CD4-positive, alpha-beta T cell treated with Interleukin-17A for 1 hour (primary cell): ENCODE measurements around the gene VIPR1.
"Not testable (repeated sequence)": the region's sequence is repeated elsewhere in the genome, so short reads cannot be mapped to it uniquely, and the experiment has no call there.

ENCODE experiments used
- DNase-seq: peaks from one replicate; pipeline ENCODE4 v3.0.0-alpha.2; 2020

The VIPR1 gene

DNA sequence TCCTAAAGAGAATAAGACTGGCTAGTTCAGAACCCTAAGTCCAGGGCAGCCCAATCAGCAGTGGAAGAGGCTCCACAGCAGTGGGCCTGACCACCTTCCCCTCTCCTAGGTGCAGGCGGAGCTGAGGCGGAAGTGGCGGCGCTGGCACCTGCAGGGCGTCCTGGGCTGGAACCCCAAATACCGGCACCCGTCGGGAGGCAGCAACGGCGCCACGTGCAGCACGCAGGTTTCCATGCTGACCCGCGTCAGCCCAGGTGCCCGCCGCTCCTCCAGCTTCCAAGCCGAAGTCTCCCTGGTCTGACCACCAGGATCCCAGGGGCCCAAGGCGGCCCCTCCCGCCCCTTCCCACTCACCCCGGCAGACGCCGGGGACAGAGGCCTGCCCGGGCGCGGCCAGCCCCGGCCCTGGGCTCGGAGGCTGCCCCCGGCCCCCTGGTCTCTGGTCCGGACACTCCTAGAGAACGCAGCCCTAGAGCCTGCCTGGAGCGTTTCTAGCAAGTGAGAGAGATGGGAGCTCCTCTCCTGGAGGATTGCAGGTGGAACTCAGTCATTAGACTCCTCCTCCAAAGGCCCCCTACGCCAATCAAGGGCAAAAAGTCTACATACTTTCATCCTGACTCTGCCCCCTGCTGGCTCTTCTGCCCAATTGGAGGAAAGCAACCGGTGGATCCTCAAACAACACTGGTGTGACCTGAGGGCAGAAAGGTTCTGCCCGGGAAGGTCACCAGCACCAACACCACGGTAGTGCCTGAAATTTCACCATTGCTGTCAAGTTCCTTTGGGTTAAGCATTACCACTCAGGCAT, 33.7 kb downstream of the VIPR1 start:
- peak; percentile 64 for DNase-seq

DNA sequence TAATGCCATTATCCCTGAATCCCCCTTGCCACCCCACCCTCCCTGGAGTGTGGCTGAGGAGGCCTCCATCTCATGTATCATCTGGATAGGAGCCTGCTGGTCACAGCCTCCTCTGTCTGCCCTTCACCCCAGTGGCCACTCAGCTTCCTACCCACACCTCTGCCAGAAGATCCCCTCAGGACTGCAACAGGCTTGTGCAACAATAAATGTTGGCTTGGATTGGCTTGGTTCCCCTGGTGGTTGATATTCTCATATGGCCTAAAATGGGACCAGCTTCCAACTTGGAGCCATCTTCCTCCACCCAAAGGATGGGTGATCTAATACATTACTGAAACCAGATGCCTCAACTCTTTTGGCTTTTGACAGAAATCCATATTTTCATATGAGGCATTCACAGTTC, 34.9 kb downstream of the VIPR1 start:
- no peak for DNase-seq

DNA sequence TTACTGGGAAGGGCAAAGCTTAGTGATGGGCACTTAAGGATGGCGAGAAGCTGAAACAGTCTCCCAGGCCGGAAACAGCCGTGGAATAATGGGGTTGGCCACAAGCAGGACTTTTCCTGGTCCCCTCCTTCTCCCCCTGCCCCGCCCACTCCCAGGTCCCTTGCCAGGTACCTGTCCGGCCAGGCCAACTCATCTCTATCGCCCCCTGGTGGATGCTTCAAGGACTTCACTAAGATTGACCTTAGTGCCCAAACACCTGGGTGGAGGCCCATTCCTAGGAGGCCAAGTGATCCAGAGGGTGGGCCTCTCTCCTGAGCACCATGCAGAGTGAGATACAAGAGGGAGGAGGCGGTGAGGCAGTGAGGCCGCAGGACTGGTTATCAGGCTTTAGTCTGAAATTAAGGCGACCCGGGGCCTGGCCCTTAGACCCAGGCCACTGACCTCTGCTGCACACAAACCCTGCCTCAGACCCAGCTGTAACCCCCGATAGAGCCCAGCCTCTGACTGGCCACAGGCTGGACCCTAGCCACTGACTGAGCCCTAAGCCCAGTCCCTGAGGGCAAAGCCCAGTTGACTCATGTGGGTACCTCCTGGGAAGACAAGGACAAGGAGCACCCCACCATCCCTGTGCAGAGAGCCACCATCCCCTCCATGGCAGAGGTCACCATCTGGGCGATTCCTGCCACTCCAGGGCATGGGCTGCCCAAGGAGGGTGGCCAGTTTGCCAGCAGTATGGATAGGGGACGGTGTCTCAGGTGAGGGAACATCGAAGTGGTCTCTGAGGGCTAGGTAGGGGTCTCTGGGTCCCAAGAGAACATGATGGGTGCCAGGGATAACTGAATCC, 37.6 kb downstream of the VIPR1 start:
- peak; percentile 73 for DNase-seq

DNA sequence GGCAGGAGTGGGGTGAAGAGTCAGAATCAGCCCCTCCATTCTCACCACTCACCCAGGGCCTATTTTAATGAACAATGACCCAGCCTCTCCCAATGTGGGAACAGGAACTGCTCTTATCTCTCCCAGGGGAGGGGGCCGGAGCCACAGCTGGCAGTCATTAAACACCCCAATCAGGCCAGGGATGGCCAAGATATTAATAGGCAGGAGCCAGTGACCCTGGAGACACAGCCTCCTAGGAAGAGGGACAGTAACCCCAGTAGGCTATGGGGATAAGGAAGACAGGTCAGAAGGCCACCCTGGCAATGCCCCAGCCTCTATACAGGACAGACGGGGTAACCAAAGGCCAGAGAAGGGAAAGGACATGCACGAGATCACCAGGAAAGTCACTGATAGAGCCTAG, 38.6 kb downstream of the VIPR1 start:
- no peak for DNase-seq

DNA sequence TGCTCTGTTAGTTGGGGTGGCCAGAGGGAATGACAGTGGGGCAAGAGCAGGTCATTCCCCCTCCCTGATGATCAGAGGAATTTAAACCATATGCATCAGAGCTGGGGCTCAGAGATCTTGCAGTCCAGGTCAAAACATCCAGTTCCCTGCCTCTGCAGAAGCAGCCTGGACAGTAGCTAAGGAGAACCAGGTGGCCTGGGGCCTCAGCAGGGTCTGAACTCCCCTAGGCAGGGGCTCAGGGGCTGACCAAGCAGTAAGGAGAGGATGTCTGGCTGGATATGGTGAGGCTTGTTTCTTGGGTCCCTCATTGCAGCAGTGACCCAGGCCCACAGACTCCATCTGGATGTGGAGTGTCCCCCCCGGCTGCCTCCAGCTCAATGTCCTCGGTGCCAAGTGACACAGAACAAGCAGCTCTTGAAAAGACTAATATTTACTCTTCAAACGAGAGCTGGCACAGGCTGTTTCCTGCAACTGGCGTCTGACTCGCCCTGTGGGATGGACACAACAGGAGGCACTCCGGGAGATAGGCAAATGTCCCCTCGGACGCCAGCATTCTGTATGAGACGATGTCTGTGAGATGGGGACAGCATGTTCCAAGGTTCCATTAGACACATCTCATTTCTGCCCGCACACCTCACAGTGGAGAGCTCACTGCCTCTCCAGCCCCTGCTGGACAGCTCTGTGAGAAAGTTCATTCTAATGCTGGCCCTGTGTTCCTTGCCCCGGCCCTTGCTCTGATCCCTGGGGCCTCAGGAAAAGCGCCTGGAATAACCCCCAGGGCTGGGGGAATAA, 42.2 kb downstream of the VIPR1 start:
- DNase-seq: no peak

DNA sequence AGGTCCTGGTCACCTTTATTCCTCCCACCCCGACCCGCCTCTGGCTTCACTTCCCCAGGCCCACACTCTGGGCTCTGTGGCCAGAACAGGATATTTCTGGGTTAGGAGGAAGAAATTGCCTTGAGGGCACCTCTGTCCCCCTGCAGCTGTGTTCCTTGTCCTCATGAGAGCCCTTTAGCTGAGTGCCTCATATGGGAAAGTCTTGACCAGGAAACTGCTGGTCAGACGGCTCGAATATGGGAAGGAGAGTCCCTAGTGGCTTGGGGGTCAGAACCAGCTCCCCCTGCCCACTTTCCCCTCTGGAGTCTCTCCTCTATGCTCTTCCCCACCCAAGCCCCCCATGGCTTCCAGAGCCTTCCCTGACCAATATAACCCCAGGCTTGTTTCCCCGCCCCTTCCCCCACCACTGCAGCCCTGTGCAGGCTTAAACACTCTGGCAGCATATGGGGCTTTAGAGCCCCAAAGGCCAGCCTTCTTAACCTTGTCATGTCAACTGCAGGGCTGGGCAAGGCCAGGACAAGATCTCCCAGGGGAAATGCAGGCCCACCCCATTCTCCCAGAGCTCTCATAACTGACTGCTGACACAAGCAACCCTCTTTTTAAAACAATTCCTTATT, 42.9 kb downstream of the VIPR1 start:
- DNase-seq: no peak

DNA sequence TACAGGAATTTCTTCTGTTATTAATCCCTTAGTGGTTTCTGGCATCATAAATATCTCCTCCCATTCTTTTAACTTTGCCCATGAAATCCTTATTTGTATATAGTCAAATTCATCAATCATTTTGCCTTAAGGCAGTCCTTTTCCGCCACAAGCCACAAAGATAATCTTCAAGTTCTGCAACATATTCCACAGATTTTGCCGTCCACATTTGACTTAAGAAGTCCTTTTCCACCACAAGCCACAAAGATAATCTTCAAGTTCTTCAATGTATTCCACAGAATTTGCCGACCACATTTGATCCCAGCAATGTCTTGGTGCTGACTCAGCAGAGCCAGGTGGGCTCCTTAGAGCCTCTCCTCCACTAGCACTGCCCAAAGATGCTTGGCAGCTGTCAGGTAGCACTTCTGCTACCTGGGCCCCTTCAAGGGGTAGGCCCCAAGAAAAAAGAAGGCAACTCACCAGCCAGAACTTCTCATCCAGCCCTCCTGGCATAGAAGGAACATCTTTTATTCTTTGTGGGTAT, 44.3 kb downstream of the VIPR1 start:
- DNase-seq: no peak

DNA sequence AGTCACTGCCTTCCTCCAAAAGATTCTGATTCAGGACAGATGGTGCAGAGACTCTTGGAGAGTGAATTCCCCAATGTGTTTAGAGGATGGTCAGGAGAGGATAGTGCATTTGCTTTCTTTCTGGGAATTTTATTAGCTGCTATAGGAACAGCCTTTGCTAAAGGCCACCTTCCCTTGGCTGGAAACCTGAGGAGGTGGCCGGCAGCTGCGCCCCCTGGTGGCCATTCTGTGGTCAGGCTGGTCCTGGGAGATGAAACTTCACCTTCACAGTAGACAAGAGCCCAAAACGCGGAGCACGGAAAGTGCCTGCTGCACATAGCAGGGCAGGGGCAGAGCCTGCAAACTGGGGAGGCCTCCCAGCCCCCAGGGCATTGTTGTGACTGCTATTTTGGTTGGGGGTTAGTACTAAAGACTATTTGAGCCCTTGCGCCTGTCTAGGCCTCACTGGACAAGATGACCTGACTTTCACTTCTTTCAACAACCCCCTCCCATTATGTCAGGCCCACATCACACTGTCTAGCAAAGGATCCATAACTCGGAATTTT, 45.0 kb downstream of the VIPR1 start:
- DNase-seq: peak; percentile 70

DNA sequence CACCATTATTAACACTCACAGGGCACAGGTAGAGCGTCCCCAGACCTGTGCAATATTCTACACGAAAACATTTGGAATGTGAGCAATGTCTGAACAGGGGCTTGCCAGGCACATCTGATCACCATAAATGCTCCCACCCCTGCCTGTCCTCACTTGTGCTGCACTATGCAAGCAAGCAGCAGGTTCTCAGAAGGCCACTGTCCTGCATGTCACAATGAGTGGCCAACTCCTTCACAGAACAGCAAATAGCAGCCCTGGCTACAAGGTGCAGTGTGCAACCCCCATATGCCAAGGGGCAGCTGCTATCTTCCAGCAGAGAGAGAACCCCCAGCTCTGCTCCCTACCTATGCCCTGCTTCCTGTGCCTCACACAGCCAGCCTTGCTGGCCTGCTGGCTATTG, 46.7 kb downstream of the VIPR1 start:
- DNase-seq: no peak

DNA sequence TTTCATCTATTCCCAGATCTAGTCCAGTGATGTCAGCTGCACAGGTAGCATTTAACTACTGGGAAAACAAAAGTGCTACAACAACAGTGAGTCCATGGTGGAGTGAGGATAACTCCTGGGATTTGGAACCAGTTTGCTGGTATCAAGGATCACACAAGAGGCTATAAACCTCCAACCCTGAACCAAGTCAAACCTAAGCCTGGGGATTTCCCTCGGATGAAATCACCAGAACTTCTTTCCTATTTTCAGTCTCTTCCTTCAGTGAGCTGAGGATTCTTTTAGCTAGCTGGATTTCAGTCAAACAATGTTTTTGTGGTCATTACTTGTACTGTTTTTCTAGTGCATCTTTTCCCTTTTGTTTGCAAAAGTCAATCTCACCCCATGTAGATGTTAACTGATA, 47.8 kb downstream of the VIPR1 start:
- DNase-seq: no peak

DNA sequence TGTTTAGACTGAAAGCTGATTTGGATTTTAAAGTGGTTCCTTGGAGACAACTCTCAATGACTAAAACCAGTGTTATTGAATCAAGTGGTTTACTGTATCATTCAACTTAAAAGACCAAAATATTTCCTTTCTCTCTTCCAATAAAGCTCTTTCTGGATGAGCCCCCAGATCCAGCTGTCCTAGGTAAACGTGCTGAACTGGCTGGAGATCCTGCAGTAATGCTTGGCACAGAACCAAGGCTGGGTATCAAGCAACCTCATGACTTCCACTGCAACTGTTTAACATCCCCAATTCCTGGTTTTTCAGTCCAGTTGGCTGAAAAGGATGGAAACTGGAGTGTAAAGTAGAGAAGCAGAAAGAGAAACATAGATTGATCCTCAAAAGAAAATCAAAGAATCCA, 50.4 kb downstream of the VIPR1 start:
- DNase-seq: no peak

DNA sequence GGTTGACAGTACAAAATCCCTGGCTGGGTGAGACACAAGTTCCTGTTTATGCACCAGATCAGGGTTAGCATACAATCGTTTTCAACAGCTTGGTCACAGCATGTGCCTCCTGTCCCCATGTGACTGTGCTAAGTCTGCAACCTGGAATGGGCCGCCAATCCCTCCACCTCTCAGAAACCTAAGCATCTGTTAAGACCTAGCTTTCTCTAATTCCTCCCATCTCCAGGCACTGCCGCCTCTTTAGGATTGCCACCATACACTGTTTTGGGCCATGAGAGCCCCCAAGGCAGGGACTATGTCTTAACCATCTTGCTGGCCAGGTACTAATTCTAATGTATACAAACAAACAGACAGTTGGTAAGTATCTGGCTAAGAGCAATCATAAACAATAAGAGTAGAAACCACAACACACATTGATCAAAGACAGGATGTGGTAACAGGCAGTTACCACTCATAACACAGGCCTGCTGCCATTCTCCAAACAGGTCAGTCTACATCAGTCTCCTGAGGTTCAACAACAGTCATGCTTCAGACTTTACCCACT, 53.7 kb downstream of the VIPR1 start:
- DNase-seq: peak; percentile 78

DNA sequence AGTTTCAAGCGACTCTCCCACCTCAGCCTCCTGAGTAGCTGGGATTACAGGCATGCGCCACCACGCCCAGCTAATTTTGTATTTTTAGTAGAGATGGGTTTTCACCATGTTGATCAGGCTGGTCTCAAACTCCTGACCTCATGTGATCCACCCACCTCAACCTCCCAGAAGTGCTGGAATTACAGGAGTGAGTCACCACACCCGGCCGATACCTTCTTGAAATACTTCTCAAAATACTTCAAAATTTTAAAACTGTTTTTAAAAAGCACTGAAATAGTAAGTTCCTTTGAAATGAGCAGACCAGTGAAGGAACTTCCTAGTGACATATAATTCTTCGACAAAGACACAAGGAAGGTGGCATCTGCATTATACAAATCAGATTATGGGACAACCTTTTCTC, 54.4 kb downstream of the VIPR1 start:
- DNase-seq: not testable (repeated sequence)

DNA sequence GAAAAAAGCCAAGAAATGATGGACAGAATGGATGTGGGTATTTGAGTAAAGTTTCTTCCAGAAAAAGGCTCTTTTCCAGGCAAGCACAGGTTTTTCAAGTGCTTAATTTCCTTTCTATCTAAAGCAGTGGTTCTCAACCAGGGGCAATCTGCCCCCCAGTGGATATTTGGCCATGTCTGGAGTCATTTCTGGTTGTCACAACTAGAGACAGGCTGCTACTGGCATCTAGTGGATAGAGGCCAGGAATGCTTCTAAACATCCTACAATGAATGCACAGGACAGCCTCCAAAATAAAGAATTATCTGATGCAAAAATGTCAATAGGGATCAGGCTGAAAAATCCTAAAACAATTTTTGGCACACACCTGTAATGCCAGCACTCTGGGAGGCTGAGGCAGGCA, 55.4 kb downstream of the VIPR1 start:
- peak; percentile 67 for DNase-seq

DNA sequence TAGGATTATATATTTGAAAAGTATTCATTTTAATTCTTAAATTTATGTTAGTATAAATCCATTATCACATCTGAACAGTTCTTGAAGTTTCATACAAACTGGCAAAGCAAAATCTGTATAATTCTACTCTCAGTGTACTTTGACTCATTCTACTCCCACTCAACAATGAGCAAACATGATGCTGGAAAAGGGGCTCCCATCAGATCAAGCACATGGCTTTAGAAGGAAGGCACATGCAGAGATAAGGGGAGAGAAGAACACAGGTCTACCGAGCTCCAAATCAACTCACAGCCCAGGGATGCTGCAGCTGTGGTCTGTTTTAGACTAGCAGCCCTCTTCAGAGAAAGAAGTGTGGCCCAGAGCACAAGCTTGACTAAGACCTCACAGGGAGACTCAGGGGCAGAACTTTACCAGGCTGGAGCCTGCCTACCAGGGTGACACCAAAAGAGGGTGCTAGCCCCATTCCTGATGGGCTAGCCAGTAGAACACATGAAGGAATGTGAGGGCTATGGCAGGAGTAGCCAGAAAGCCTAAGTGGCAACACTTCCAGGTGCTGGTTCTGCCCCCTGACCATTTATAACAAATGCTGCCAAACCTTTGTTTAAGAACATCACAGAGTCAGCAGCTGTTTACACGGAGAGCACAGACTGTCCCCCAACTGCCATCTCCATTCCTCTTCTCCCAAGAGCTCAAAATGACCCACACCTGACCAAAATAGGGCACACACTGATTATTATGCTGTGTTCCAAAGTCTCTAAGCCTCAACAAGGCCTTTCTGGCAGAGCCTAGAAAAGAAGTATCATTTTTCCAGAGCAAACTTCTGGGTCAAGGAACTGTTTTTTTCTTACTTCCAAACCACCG, 59.8 kb downstream of the VIPR1 start:
- no peak for DNase-seq

DNA sequence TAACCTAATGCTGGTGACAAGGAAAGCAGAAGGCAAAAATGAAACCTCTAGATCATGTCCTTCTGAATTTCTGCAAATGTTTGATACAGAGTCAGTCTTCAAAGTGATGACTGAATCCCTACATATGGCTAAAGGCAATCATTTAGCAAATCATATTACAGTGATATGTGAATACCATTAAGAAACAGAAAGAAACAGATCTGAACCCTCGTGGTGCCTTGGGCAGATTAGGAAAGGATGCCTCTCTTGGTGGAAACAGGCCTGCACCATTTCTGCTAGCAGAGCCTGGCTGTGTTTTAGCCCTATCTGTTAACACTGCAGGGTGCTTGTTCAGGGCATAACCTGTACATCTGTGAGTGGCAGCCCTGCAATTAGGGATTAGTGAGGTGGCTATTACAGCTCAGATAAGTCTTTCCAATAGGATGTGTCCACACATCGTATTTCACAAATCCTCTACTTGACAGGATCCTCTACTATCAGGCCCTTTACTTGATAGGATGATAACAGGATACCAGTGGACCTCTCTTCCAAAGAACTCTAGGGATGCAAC, 67.2 kb downstream of the VIPR1 start:
- DNase-seq: no peak

DNA sequence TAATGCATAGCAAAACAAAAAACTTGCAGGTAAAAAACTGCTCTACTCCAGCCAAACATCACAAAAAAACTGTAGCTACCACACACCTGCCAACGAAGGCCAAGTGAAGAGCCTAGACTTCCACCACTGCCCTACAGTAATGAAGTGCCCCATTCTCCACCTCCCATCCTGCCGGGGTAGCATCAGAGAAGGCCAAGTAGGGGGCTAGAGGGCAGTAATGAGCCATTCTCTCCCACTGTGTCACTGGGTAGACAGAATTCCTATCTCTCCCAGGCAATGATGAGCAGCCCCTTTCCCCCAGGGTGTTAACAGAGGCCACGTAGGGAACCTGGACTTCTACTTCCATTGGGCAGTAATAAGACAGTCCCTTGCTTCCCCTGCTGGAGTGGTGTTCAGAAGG, 69.8 kb downstream of the VIPR1 start:
- DNase-seq: peak; percentile 40

DNA sequence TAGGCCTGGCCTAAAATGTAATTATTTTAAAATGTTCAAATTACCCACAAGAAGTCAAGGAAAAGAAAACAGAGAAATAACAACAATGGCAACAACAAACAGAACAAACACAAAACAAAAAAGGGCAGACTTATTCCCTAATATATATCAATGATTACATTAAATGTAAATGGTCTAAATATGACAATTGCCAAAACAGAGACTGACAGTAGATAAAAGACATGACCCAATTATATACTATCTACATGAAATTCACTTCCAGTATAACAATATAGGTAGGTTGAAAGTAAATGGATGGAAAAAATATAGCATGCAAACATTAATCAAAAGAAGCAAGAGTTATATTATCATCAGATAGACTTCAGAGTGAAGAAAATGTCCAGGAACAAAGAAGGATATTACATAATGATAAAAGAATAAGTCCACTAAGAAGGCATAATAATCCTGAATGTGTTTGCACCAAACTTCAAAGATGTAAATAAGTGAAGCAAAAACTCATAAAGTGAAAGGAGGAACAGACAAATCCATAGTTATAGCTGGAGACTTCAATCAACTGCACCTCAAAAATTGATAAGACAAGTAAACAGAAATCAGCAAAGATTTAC, 72.8 kb downstream of the VIPR1 start:
- no peak for DNase-seq

DNA sequence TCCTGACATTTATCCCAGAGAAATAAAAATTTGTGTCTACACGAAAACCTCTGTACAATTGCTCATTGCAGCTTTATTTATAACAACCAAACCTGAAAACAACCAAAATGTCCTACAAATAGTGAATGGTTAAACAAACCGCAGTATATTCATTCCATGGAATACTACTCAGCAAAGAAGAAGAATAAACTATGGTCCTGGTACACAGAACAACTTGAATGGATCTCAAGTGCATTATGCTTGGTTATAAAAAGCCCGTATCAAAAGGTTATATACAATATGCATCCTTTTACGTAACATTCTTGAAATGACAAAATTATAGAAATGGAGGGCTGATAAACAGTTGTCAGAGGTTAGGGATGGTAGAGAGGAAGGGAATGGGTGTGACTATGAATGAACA, 75.6 kb downstream of the VIPR1 start:
- DNase-seq: no peak

DNA sequence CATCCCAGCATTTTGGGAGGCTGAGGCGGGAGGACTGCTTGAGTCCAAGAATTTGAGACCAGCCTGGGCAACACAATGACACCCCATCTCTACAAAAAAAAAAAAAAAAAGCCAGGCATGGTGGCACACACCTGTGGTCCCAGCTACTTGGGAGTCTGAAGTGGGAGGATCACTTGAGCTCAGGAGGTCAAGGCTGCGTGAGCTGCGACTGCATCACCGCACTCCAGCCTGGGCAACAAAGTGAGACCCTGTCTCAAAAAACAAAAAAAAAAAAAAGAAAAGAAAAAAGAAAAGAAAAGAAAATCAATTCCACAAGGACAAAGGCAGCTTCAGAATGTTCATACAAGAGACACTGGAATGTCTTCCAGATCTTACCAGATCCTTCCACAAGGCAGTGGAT, 76.9 kb downstream of the VIPR1 start:
- not testable (repeated sequence) for DNase-seq

DNA sequence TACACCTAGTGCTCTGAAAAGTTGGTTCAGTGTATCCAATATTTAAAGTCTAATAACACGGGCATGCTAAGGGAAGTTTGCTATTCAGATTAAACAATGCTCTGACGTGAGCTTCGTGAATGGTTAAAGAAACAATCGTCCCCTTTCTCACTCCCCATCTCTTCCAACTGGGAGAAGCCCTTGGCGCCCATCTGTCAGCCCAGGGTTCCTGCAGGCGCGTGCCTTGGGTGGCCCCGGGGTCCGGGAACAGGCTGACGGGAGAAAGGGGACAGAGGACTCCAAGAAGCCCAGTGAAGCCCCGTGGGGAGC, 78.9 kb downstream of the VIPR1 start:
- no peak for DNase-seq
